HG03460 (cell line): ENCODE results near the gene ANGPTL4.
"Not testable (repeated sequence)": the region's sequence is repeated elsewhere in the genome, so short reads cannot be mapped to it uniquely, and the experiment has no call there.

ENCODE experiments used
- ATAC-seq: cut with Tn5 transposase; IDR thresholded peaks from one replicate; pipeline ENCODE4 v1.9.1; 2021; ENCODE audit not compliant: unreplicated experiment

Gene ANGPTL4, protein sequence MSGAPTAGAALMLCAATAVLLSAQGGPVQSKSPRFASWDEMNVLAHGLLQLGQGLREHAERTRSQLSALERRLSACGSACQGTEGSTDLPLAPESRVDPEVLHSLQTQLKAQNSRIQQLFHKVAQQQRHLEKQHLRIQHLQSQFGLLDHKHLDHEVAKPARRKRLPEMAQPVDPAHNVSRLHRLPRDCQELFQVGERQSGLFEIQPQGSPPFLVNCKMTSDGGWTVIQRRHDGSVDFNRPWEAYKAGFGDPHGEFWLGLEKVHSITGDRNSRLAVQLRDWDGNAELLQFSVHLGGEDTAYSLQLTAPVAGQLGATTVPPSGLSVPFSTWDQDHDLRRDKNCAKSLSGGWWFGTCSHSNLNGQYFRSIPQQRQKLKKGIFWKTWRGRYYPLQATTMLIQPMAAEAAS

GRCh38 chr19:8363803-8364771, at the start of gene ANGPTL4:
Gene ANGPTL4, plus strand, starts transcription at chr19:8364155. Its CDS starts 167 bp downstream, at chr19:8364322.
- ATAC-seq: no peak

GRCh38 chr19:8314981-8315640, 48.8 kb upstream of the ANGPTL4 start:
- not testable (repeated sequence) for ATAC-seq

DNA sequence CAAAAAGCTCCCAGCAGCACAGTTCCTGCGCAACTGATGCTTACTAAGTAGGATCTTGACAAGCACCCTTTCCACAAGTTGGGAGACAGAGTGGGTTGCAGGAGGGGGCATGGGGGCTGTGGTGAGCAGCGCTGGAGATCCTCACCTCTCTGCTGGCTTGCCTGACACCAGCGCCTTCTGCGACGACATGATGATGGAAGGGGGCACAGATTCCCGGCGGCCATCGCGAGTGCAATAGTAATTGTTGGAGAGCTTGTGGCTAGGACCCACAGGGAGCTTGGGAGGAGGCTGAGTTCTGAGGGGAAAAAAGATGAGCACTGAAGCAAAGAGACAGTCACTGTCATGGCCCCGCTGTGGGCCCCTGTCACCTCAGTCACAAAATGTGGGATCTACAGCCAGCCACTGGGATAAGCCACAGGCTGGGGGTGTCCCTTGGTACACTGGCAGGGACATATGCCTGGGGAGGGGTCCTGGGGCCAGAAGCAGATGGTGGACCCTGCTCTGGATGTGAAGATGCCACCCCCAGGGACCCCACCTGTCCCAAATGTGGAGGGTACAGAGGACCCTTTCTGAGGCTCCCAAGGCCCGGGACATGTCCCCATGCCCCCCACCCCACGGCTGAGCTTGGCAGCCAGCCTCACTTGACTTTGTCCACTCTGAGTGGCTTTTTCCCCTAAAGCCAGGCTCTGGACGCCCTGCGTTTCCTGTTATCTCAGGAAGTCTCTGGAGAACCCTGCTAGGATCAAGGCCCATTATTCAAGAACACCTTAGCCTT, 47.4 kb upstream of the ANGPTL4 start:
- ATAC-seq: no peak

DNA sequence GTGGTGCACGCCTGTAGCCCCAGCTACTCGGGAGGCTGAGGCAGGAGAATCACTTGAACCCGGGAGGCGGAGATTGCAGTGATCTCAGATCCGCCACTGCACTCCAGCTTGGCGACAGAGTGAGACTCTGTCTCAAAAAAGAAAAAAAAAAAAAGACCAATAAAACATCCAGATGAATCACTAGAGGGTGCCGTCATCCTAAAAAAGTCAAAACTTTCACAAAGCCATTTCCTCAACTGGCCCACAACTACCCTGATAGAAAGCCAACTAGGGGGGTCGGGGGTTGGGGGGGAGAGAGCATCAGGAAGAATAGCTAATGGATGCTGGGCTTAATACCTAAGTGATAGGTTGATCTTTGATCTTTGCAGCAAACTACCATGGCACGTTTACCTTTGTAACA, 45.1 kb upstream of the ANGPTL4 start:
- ATAC-seq: not testable (repeated sequence)

DNA sequence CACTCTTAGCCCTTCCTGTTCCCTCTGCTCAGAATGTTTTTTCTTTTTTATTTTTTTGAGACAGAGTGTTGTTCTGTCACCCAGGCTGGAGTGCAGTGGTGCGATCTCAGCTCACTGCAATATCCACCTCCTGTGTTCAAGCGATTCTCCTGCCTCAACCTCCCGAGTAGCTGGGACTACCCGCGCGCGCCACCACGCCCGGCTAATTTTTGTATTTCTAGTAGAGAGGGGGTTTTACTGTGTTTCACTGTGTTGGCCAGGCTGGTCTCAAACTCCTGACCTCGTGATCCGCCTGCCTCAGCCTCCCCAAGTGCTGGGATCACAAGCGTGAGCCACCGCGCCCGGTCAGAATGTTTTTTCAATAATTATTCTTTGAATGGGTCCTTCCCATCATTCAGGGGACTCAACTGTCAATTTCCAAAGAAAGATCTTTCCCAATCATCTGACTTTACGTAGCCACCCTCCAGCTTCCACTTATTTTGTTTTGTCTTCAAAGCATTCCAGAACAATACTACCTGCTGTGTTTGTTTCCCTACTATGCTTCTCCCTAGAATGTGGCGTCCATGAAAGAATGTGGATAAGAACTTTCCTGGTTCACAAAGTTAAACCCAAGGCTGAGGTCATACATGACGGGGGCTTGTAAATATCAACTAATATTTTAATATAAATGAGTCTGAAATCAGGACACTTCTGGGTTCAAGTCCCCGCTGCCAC, 44.0 kb upstream of the ANGPTL4 start:
- ATAC-seq: no peak

DNA sequence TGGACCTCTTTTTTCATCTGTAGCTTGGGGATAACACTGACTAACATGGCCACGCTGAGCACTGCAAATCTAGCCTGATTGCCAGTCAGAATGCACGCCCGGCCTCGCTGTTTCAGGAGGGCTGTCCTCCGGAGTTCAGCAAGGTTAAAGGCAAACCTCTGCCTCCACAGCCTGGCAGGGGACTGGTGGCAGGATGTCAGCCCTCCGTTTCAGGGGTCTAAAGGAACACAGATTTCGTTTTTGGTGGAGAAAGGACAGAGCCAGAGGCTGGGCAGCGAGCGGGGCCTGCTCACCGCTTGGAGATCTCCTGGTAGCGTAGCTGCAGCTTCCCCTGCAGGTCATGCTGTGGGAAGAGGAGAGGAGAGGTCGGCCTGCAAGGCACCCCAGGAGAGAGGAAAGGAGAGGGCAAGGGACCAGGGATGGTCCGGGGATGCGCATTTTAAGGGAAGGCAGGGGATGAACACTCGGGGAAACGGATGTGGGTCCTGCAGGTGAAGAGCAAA, 43.3 kb upstream of the ANGPTL4 start:
- ATAC-seq: peak; percentile 8

DNA sequence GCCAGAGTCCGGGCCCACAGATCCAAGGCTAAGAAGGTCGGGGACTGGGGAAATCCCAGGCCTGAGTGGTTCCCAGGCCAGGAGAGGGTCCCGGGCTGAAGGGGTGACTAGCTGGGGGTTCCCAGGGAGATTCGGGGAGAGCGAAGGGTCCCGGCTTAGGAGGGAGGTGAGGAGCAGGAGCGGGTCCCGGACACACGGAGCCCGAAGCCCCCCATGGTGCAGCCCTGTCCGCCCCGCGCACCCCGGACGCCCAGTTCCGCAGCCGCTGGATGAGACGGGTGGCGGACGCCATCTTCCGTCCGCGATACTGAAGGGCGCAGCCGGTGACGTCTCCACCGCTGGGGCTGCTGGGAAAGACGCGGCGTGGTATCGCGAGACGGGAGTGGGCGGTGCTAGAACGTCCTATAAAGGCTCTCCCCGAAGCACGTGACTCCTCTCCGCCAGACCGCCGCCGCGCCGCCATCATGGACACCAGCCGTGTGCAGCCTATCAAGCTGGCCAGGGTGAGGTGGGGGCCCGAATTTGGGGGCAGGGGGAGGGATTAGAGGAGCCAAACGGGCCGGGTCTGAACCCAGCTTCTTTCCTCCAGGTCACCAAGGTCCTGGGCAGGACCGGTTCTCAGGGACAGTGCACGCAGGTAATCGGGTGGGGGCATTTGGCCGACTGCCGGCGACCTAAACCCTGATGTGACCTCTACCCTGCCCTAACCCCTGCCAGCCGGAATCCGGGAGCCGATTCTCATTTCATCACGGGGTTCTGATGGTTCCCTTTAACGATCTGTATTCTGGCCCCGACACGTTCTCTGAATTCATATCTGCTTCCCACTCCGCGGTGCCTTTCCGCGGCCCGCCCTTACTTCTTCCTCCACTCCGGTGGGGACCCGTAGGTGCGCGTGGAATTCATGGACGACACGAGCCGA, 42.6 kb upstream of the ANGPTL4 start, which contains the start of the genes NDUFA7 and RPS28:
Gene NDUFA7 (minus strand): TSS at position 309 of the 919 bp plus-strand sequence. CDS start 17 bp downstream, at position 292.
Gene RPS28 (plus strand): TSS at position 430 of the 919 bp plus-strand sequence. CDS start 35 bp downstream, at position 465.
- peak; percentile 83 for ATAC-seq

DNA sequence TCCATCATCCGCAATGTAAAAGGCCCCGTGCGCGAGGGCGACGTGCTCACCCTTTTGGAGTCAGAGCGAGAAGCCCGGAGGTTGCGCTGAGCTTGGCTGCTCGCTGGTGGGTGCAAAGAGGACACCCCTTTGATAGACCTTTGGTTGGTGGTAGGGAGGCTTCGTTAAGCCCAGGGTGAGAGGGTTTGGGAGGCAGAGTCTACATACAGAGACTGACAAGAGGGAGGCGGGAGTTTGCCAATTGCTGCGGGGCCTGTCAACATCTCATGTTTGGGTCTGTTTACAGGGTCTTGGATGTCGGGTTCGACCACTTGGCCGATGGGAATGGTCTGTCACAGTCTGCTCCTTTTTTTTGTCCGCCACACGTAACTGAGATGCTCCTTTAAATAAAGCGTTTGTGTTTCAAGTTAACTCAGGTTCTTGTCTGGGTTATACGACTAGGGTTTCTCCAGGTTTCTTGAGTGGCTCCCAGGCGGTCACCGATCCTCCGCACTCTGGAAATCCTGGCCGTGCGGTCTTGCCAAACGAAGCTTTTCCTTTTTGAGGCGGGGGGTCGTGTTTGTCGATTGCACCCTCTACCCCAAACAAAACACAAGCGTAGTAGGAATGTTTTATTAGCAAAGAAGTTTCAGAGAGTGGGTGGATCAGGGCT, 41.8 kb upstream of the ANGPTL4 start:
- ATAC-seq: no peak

GRCh38 chr19:8322638-8322997, 41.3 kb upstream of the ANGPTL4 start:
- ATAC-seq: no peak

GRCh38 chr19:8323781-8324185, 40.2 kb upstream of the ANGPTL4 start:
- no peak for ATAC-seq

GRCh38 chr19:8324186-8325050, 39.5 kb upstream of the ANGPTL4 start:
- no peak for ATAC-seq

GRCh38 chr19:8325454-8325853, 38.5 kb upstream of the ANGPTL4 start:
- ATAC-seq: no peak

DNA sequence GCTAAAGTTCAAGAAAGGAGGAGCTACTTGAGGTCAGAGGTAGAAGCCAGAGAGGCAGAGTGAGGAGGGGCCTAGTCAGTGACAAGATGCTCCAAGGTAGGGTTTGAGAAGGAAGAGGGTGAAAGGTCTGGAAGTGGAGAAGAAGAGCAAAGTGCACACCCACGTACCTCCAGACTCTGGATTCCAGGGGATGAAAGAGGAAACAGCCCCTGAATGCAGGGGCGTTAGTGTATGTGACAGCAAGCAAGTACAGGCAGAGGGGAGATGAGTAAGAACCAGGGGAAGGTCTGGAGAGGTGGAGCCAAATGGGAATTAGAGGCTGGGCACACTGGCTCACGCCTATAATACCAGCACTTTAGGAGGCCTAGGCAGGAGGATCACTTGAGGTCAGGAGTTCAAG, 34.0 kb upstream of the ANGPTL4 start:
- no peak for ATAC-seq

DNA sequence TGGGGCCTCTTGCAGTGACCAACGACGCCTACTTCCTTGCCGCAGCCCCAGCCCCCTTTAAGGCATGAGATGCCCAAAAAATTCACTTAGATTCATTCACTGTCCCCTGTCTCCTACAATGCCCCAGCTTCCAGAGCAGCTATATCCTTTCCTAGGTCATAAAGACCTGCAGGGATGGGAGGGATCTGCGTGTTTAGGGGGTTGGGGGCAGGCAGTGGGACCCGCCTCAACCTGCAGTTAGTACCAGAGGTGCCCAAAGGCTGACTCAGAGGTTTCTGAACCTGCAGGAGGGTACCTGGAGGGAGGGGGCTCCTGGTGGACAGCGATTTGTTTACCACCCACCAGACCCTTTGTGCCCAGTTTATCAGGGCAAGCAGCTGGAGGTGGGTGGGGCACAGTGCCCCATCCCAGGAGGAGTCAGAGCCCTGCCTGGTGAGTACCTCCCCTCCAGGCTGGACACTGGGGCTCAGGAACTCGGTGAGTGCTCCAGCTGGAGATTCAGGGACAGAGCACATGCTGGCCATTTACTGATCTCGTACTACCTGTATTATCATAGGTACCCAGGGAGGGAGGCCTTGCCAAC, 32.6 kb upstream of the ANGPTL4 start:
- ATAC-seq: no peak

DNA sequence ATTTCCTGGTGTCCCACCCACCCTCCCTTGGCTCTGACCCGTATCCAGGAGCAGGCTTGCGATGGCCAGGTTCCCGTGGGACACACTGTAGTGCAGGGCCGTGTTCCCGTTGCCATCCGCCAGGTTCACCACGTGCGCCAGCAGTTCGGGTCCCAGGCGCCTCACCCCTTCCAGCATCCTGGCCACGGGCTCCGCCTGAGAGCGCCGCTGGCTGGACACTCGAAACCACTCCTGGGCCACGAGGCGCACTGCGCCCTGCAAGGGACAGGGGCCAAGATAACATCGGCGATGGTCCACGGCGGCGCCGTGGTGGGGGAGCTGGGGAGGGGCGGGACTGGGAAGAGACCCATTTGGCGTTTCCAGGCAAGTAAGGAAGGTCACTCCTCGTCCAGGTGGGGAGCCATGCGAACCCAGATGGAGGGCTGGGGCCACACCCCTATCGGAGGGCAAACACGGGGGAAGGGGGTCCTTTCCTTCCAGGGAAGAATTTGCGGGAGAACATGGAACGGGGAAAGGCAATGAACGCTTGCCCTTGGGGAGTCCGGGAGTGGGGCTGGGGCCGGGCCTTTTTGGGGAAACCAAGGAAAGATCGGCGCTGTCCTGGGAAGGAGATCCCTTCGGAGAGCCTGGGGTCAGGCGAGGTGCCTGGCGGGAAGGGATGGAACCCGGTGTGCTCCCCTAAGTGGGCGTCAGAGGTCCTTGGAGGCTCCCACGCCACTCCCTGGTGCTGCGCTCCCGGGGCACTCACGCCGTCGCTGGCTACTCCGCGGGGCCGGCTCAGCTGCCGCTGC, 30.8 kb upstream of the ANGPTL4 start:
- ATAC-seq: no peak
